HepG2 (cell line): ENCODE data around the gene EPC2.

Source experiments
- CTCF ChIP-seq: sonication (generic); formaldehyde crosslinking; IDR thresholded peaks from 2 replicates; pipeline ENCODE4 v1.5.0; 2020; ENCODE audit warnings: mild to moderate bottlenecking, missing genetic modification reagents, moderate library complexity
- POLR2A ChIP-seq, 2 experiments: IDR thresholded peaks; 2 replicates each; pipeline ENCODE4 v1.6.1; 2011; ENCODE audit warnings: low read depth in 2 of 2, low read length in 2 of 2, mild to moderate bottlenecking in 1 of 2, moderate library complexity in 1 of 2; ENCODE audit not compliant: insufficient read depth in 1 of 2
- POLR2AphosphoS5 ChIP-seq: IDR thresholded peaks from 2 replicates; pipeline ENCODE4 v1.6.1; 2012; ENCODE audit warnings: low read depth, low read length
- SP2 ChIP-seq: sonication (generic); formaldehyde crosslinking; IDR thresholded peaks from 2 replicates; pipeline ENCODE4 v1.5.1; 2020; ENCODE audit warnings: mild to moderate bottlenecking, missing genetic modification reagents
- SRF ChIP-seq: IDR thresholded peaks from 2 replicates; pipeline ENCODE4 v1.6.1; 2011; ENCODE audit warnings: mild to moderate bottlenecking, low read depth, low read length, moderate library complexity
- ZBTB10 ChIP-seq: sonication (generic); formaldehyde crosslinking; IDR thresholded peaks from 2 replicates; pipeline ENCODE4 v1.4.0; 2020; ENCODE audit warnings: missing genetic modification reagents, borderline replicate concordance
- ZBTB40 ChIP-seq, 2 experiments: fragments of 450-650 bp in 1 of 2; sonication (generic) in 1 of 2; formaldehyde crosslinking in 1 of 2; IDR thresholded peaks; 2 replicates each; pipeline versions ENCODE4 v1.6.1 to v1.8.0; 2016 to 2022; ENCODE audit warnings: antibody characterized with exemption in 1 of 2, mild to moderate bottlenecking in 1 of 2, missing genetic modification reagents in 1 of 2
- ZFP90 ChIP-seq: sonication (generic); formaldehyde crosslinking; IDR thresholded peaks from 2 replicates; pipeline ENCODE4 v1.8.0; 2022; ENCODE audit warnings: missing genetic modification reagents, mild to moderate bottlenecking, inconsistent platforms, borderline replicate concordance
- ZNF232 ChIP-seq: sonication (generic); formaldehyde crosslinking; IDR thresholded peaks from 2 replicates; pipeline ENCODE4 v1.4.0; 2020; ENCODE audit warnings: missing genetic modification reagents, borderline replicate concordance
- ZNF331 ChIP-seq: sonication (generic); formaldehyde crosslinking; IDR thresholded peaks from 2 replicates; pipeline ENCODE4 v1.4.0; 2020; ENCODE audit warnings: missing genetic modification reagents
- ZNF776 ChIP-seq: sonication (generic); formaldehyde crosslinking; IDR thresholded peaks from 2 replicates; pipeline ENCODE4 v1.4.0; 2020; ENCODE audit warnings: mild to moderate bottlenecking, missing genetic modification reagents

GRCh38 chr2:148726228-148726627 lies 81.7 kb downstream of the EPC2 start:
- TF ChIP-seq ZNF776 (CRISPR knock-in tag) (no peak), ZBTB40 (IDR thresholded peaks at IDR 0.05) (no peak), ZBTB40 (CRISPR knock-in tag; IDR thresholded peaks at IDR 0.05) (no peak), POLR2A (IDR thresholded peaks at IDR 0.05; ENCODE audit: insufficient read depth in 1 of 2, low read depth in 2 of 2, low read length in 2 of 2) (no peak), ZFP90 (no peak), SRF (no peak), CTCF (CRISPR knock-in tag) (no peak), POLR2AphosphoS5 (no peak), ZNF331 (CRISPR knock-in tag) (no peak), SP2 (no peak), ZBTB10 (CRISPR knock-in tag) (no peak), ZNF232 (CRISPR knock-in tag) (no peak)
